GM12892 (cell line): ENCODE results near the gene SKIC2.
A peak's percentile ranks its signal among the peaks of the same experiment; 100 is the strongest.

Experiments
- DNase-seq: peaks from one replicate; pipeline ENCODE4 v3.0.0; 2011; ENCODE audit not compliant: insufficient read length
- FAIRE-seq: peaks from 2 replicates; lab custom pipeline; 2011; peaks lifted over from hg19 to GRCh38; lab: Jason Lieb, UNC
- POLR2A ChIP-seq: IDR thresholded peaks from 2 replicates; pipeline ENCODE4 v1.6.1; 2011; ENCODE audit warnings: low read depth, low read length, control low read depth
- POLR2AphosphoS5 ChIP-seq: IDR thresholded peaks from 2 replicates; pipeline ENCODE4 v1.6.1; 2011; ENCODE audit warnings: low read depth, low read length, control low read depth
- TAF1 ChIP-seq: IDR thresholded peaks from 2 replicates; pipeline ENCODE4 v1.6.1; 2011; ENCODE audit warnings: low read depth, mild to moderate bottlenecking, control low read depth, low read length, borderline replicate concordance

SKIC2 gene

DNA sequence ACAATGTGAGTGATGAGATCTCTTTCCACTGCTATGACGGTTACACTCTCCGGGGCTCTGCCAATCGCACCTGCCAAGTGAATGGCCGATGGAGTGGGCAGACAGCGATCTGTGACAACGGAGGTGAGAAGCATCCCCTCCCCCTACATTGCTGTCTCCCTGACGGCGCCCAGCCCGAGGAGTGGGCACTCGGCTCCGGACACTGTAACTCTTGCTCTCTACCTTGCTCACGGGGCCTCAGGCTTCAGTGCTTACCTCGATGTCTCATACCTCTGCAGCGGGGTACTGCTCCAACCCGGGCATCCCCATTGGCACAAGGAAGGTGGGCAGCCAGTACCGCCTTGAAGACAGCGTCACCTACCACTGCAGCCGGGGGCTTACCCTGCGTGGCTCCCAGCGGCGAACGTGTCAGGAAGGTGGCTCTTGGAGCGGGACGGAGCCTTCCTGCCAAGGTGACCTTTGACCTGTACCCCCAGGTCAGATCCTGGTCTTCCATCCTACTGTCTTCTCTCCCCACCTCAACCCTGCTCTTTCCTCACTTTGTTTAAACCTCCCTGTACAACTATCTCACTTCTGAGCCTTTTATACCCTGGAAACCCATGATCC lies 11.8 kb upstream of the SKIC2 start:
- DNase-seq (no peak), FAIRE-seq (no peak)
- no peak for TF ChIP-seq TAF1
- TF ChIP-seq POLR2A = no peak
- TF ChIP-seq POLR2AphosphoS5 = no peak

DNA sequence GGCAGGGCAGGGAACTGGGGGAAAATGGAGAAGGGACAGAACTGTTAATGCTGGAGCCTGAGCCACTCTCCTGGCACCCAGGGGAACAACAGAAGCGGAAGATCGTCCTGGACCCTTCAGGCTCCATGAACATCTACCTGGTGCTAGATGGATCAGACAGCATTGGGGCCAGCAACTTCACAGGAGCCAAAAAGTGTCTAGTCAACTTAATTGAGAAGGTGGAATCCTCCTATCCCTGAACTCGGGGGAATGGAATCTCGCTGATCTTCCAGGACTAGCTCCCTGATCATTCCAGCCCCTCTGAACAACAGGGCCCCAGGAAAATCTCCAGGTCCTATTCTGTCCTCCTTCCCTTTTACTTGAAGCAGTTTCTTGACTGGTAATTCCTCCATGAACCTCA lies 11.1 kb upstream of the SKIC2 start:
- FAIRE-seq (no peak), DNase-seq (no peak)
- TF ChIP-seq POLR2AphosphoS5 (no peak), TAF1 (no peak), POLR2A (no peak)

DNA sequence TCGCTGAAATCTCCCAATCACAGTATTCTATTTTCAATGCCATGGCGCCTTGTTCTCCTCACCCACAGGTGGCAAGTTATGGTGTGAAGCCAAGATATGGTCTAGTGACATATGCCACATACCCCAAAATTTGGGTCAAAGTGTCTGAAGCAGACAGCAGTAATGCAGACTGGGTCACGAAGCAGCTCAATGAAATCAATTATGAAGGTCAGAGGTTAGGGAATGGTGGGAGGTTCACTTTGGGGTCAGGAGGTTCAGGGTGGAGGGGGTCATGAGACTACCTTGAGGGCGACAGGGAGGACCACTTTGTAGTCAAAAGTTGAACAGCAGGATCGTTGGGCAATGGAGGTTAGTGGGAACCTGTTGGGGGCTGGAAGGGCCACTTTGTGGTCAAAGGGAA lies 10.7 kb upstream of the SKIC2 start:
- no peak for TF ChIP-seq TAF1
- TF ChIP-seq POLR2A = no peak
- TF ChIP-seq POLR2AphosphoS5 = no peak
- DNase-seq (no peak), FAIRE-seq (no peak)

DNA sequence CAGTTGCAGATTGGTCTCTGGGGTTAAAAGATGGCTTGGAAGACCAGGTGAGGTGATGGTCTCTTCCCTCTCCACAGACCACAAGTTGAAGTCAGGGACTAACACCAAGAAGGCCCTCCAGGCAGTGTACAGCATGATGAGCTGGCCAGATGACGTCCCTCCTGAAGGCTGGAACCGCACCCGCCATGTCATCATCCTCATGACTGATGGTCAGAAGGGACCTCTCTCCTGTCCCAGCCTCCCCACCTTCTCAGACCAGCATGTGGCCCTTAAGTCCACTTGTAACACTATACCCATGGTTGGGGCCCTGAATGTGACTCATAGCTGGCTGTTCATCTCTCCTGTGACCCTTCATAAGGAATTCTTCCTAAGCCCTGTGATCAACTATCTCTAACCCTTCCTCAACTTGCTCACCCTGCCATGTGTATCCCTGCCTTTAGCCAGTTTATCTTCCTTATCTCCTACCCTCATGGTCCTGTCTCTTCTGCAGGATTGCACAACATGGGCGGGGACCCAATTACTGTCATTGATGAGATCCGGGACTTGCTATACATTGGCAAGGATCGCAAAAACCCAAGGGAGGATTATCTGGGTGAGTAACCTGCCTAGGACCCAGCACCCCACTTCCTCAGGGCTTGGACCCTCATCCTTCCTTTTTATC lies 10.1 kb upstream of the SKIC2 start:
- TF ChIP-seq TAF1 = no peak
- TF ChIP-seq POLR2A = 0 out of 2 replicates have a peak, but pooled peaks have one; percentile 32
- FAIRE-seq (no peak), DNase-seq (no peak)

DNA sequence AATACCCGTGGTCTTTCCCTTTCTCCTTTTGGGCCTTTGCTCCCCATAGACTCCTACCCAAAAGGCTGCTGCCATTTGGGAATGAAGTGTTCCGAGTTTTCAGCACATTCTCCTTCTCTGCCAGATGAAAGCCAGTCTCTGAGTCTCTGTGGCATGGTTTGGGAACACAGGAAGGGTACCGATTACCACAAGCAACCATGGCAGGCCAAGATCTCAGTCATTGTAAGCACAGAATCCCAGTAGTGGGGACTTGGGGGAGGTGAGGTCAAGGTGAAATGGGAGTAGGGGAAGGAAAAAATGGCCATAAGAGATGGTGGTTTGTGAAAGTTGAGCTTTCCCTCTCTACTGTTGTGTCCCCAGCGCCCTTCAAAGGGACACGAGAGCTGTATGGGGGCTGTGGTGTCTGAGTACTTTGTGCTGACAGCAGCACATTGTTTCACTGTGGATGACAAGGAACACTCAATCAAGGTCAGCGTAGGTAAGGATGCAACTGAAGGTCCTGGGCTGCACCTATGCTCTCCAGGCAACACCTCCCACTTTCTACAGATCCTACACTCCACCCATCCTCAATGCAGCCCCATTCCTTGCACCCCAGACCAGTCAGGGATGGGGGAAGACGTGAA lies 8.9 kb upstream of the SKIC2 start:
- TF ChIP-seq POLR2A (no peak), POLR2AphosphoS5 (no peak), TAF1 (no peak)
- FAIRE-seq (no peak), DNase-seq (no peak)

DNA sequence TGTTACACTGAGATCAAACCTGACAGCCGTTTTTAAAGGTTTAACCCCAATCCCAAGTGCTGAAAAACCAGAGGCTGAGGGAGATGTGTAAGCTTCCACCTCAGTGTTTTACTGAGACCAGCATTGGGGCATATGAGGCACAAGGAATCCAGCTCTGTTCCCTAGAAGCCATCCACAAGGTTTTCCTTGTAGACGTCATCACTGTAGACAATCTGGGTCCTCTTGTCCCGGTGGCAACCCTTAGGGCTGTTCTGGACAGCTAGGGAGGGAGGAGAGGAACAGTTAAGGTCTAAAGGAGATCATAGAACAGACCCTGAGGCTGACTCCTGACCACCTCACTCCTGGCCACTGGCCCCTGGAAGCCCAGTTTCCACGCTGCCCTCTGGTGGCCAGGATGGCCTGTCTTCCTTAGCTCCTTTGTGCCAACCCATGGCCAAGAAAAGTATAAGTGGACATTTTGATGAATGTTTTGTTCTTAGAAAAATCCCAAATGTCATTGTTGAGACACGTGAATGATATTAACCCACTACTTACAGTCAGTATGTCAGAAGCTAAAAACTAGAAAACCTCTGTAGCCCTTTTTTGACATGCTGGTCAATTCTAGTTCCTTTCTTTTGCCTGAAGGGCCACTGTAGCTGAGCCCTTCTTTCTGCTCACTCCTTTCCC lies 6.7 kb upstream of the SKIC2 start:
- DNase-seq (no peak), FAIRE-seq (no peak)
- no peak for TF ChIP-seq TAF1
- no peak for TF ChIP-seq POLR2A
- TF ChIP-seq POLR2AphosphoS5 = no peak

DNA sequence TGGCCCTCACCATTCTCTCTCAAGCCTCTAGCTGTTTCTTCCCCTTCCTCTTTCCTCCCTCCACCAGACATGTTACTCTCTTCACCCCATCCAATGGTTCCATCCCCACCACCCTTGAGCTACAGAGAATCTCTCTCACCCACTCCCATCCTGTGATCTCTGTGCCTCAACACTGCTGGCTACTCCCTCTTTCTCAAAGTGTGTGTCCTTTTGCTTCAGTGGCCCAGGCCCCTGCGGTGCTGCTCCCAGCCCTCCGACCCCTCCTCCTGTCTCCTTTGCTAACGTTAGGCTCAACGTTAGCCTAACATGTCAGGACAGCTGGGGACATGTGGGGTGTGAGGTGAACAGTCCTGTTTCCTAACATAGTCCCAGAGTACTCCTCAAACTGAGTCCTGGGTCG lies 6.1 kb upstream of the SKIC2 start:
- no peak for DNase-seq
- TF ChIP-seq POLR2AphosphoS5 (no peak), TAF1 (no peak), POLR2A (no peak)
- no peak for FAIRE-seq

DNA sequence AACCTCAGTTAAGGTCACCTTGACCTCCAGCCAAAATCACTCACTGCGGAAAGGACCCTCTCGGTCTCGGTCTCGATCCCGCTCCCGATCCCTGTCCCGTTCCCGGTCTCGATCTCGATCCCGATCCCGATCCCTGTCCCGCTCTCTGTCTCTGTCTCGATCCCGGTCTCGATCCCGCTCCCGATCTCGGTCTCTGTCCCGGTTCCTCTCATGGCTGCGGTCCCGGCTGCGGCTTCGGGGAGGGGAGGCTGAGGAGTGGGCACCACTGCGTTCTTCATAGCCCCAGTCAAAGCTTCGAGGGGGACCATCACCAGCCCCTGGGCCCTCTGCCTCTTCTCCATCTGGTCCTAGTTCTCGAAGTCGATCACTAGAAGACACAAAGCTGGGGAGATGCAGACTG lies 4.5 kb upstream of the SKIC2 start:
- FAIRE-seq (no peak), DNase-seq (no peak)
- TF ChIP-seq POLR2A (no peak), POLR2AphosphoS5 (no peak), TAF1 (no peak)

DNA sequence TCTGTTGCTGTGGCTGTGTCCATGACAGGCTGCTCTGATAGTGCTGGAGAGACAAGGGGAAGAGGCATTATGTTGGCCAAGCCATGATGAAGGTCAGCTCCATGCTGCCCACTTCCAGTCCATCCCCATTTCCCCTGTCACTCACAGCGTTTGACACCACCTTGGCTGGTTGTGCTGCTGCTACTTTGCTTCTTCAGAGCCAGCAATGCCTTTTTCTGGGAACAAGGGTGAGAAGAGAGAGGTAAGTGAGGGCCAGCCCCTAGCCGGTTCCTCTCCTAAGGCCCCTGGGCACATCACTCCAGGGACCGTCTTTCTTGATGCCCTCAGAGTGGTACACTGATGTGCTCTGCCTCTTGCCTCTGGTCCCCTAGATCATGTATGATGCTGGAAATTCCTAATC lies 2.2 kb upstream of the SKIC2 start:
- DNase-seq (no peak), FAIRE-seq (no peak)

DNA sequence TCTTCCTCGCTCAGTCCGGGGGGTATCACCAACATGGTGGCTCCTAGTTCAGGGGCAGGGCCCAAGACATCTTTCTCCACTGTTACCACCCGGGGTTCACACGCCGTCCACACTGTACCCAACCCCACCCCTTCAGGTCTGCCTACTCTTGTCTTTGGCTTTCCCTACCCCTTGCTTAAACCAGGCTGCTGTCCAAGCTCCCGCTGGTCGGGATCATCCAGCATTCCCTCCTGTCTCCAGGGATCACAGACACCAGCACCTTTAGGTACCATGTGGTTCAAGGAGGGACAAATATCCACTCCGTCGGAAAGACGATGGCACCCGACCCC lies 599 bp upstream of the SKIC2 start:
- FAIRE-seq (no peak), DNase-seq (no peak)
- no peak for TF ChIP-seq POLR2A
- no peak for TF ChIP-seq TAF1
- no peak for TF ChIP-seq POLR2AphosphoS5

More for the DNA sequence above, 2.2 kb upstream of the SKIC2 start:
- TF ChIP-seq POLR2A = no peak
- TF ChIP-seq TAF1 = no peak
- no peak for TF ChIP-seq POLR2AphosphoS5

DNA sequence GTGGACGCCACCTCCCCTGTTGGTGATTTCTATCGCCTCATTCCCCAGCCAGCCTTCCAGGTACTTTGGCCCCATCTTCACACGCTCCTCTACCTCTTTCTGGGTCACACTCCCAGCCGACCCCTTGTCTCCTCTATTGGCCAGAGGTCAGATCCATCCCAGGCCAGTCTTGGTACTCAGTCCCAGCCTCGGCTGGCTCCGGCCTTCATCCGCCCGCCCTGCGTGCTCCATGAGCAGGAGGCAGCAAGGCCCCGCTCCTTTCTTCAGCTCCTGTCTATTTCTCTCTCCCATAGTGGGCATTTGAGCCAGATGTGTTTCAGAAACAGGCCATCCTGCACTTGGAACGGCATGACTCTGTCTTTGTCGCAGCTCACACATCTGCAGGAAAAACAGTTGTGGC lies 2.6 kb downstream of the SKIC2 start:
- DNase-seq (no peak), FAIRE-seq (no peak)
- TF ChIP-seq POLR2AphosphoS5 = no peak
- no peak for TF ChIP-seq TAF1
- TF ChIP-seq POLR2A = no peak

DNA sequence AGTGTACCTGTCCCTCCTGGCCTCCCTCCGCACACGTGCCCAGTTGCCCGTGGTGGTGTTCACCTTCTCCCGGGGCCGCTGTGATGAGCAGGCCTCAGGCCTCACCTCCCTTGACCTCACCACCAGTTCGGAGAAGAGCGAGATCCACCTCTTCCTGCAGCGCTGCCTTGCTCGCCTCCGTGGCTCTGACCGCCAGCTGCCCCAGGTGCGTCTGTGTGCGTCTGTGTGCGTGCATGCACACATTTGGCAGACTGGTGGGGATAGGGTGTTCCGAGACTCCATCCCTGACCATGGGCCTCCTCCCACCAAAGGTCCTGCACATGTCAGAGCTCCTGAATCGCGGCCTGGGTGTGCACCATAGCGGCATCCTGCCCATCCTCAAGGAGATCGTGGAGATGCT lies 4.9 kb downstream of the SKIC2 start:
- DNase-seq (no peak), FAIRE-seq (no peak)
- TF ChIP-seq POLR2AphosphoS5 (no peak), POLR2A (no peak), TAF1 (0 out of 2 replicates have a peak, but pooled peaks have one; percentile 19)
